COLO668 (cell line): Measurements from ENCODE around the gene FAM53B.

Experiments
- DNase-seq: peaks from one replicate; lab custom pipeline; 2025; ENCODE audit not compliant: unreplicated experiment; lab: John Stamatoyannopoulos, UW

Gene FAM53B

DNA sequence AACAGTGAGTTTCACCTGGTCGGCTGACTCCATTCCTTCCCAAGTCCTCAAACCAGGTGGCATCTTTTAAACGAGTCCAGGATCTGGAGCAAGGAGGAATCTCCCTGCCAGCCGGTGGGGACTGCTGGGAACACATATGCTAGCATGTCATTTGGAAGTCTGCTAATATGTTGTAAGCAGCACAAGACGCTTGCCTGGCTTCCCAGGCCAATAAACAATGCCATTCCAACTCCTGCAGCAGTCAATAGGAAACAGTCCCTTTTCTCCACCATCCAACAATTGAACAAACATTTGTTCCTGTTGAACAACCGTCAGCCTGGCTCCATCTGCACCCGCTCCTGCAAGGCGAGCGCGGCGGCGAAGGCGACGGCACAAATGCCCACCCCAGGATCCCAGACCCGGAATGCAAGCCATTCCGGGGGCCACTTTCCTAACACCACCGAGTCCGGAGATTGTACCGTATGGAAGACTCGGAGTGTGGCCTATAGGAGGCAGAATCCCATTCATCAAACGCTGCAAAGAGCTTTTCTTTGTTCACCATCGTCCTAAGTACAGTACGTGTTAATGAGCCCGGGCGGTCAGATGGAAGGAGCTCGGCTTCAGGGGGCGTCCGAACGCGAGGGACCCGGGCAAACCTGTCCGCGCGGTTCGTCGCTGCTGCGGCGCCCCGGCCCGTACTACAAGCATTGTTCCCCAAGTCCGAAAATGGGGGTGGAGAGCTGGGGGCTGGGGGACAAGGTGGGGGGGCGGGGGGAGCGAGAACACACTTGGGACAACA is 1.6 kb downstream of the FAM53B start:
- DNase-seq, result peak; percentile 38

- DNase-seq, result peak; percentile 32
Observed at GRCh38 chr10:124741922-124742412, 2.2 kb downstream of the FAM53B start.

GRCh38 chr10:124741281-124741921 is 2.8 kb downstream of the FAM53B start:
- peak; percentile 69 for DNase-seq

DNA sequence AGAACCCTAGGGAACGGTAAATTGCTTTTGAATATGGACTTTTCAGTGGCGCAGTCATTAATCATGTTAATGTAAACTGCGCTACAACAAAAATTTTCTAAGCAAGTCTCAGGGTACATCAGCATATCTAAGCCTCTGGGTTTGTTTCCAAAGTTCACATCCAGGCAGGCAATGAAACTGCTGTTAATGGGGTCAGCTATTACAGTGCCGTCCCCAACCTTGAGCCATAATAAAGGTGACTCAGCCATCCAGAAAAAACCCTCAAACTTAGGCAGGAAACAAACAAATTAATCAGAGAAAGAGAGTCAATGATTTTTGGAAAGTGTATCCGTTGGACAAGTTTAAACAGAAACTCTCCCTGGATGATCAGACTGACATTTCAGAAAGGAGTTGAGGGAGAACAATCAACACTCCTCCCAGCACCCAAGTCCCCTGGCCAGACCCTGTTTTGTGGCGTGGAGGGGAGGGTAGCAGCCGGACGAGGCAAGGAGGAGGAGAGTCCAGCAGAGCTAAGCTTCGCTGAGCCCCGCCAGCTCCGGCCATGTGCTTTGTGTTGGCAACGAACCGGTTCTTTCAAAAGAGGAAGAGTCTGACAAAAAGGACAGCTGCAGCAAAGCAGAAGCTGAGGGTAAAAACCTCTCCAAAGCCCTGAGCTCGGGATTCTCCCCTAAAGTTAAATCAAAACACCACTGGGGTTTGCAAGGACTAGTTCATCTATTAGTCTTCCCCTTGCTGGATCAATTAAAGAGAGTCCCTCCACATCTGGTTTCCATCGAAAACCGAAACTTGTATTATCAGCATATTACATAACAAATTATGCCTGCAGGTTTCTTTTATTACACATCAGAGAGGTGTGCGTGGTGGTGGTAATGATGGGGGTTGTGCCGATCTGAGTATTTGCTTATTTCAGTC is 3.6 kb downstream of the FAM53B start:
- DNase-seq, result peak; percentile 7

DNA sequence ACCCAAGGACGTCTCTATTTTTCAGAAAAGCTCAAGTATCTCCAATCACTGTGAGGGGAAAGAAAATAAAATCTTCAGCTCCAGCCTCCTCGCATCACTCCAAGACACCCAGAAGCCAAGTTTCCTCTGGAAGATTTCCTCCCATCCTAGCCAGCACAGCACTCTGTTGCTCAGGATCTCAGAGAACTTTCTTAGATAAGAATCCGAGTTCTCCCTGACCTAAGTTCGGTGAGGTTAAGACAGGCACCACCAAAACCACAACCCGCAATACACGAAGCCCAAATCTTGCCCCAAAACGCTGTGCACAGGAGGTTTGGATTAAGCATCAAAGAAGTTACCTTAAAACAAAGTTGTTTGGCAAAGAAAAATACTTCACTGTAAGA is 4.2 kb downstream of the FAM53B start:
- DNase-seq, result no peak

GRCh38 chr10:124739119-124739921 is 4.9 kb downstream of the FAM53B start:
- DNase-seq, result no peak

DNA sequence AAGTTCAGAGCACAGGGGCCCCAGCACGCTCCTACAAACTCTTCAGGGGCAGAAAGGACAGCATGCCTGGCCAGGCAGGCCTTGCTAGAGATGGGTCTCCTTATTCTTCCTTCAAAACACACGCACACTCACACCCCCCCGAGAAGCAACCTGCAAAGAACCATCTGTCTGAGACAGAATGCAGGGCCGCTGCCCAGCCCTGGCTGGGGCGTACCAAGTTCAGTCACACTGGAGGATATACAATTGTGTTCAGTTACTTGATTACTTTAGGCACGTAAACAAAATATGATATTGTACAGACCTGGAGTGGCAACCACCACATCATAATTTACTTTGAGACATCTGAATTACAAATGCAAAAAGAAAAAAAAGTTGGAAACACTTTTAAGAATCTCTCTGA is 5.7 kb downstream of the FAM53B start:
- DNase-seq, result no peak

DNA sequence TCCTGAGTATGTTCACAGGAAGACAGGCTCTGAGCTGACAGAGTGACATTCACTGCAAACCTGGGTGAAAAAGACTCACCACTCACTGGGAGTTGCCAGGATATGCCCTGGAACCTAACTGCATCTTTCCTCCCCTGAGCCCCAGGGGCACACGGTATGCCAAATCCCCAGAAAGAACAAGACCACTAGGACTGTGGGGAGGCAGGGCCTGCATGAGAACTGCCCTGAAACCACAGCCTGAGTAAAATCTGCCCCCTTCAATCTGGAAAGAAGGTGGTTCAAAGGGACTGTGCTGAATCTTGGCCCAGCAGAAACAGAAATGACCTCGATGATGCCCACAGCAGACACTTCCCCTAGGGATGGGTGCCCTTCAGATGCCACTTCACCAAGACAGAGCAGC is 6.5 kb downstream of the FAM53B start:
- no peak for DNase-seq

DNA sequence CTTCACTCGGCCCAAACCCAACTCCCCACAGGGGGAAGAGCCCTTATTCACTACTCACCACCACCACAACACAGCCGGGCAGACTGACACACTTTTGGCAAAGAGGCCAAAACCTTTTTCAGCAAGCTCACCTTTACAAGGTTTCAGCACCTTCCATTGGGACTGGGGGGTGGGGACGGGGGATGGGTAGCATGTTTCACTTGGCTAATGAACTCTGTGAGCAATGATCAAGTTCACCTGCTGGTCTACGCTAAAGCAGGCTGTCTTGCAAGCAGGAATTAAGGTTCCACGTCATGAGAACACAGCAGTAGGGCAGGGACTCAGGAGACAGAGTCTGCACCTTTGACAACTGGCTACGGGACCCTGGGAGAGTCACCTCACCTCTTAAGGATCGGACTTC is 7.0 kb downstream of the FAM53B start:
- DNase-seq, result no peak

GRCh38 chr10:124736491-124737136 is 7.6 kb downstream of the FAM53B start:
- DNase-seq, result peak; percentile 44

GRCh38 chr10:124735491-124736286 is 8.5 kb downstream of the FAM53B start:
- DNase-seq, result no peak

GRCh38 chr10:124734311-124735166 is 9.6 kb downstream of the FAM53B start:
- no peak for DNase-seq

DNA sequence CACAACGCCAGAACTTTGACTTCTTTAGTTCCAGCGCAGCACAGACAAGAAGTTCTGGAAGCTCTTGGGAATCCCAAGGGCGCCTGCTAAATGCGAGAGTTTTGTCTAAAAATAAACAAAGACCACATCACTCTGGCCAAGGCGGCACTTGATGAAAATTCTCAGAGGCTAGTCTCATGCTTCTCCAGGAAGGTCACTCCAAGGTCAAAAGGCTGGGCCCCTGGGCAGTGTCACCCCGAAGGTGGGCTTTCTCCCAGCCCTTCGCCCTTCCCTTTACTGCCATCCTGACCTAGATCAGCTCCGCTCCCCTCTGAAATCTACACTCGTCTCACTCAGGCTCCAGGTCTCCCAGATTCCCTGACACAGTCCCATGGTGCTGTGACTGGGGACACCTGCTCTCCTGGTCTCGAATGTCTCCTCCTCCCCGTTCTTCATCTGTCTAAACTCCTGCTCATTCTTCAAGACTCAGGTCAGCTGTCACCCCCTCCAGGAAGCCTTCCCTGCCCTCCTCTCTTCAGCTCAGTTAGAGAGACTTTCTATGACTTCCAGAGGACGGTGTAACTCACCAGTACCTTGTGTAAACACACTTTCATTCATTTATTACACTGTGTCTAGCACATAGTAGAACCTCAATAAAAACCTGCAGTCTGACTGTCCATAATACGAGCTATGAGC is 10.5 kb downstream of the FAM53B start:
- no peak for DNase-seq

- DNase-seq, result no peak
Observed at GRCh38 chr10:124732931-124733570, 11.1 kb downstream of the FAM53B start.

DNA sequence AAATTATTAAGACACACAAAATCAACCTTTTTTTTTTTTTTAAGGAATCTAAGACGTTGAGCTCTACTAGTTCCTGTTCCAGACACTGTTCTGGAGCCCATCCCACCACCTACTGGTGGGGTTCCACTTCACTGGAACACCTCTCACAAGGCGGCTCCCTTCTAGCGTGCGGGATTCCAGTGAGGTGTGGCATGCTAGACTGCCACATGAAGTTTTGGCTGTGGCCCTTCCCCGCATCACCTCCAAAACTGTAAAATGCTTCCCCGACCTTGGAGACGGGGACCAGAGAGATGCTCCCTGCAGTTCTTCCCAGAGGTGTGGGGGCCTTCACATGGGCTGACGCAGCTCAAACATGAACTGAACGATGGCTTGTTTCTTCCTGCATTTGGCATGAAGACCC is 12.6 kb downstream of the FAM53B start:
- DNase-seq, result no peak

- no peak for DNase-seq
Observed at GRCh38 chr10:124730790-124731189, 13.4 kb downstream of the FAM53B start.
